Measurements from ENCODE around the gene LRP8.

The LRP8 gene

DNA sequence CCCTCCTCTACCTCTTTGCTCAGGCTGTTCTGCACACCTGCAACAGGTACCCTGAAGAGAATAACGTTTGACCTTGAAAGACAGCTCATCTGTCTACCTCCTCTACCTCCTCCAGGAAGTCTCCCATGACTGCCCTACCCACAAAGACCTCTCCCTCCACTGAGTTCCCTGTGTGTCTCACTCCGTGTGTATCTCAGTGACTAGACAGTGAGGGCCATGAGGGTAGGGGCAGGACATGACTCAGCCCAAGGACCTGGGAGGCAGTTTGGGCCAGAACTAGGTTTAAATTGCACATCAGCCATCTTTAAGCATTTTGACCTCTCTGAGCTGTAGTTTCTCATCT is 32.0 kb upstream of the LRP8 start:
- no peak for DNase-seq (ENCODE audit: low read depth in 2 of 2)

DNA sequence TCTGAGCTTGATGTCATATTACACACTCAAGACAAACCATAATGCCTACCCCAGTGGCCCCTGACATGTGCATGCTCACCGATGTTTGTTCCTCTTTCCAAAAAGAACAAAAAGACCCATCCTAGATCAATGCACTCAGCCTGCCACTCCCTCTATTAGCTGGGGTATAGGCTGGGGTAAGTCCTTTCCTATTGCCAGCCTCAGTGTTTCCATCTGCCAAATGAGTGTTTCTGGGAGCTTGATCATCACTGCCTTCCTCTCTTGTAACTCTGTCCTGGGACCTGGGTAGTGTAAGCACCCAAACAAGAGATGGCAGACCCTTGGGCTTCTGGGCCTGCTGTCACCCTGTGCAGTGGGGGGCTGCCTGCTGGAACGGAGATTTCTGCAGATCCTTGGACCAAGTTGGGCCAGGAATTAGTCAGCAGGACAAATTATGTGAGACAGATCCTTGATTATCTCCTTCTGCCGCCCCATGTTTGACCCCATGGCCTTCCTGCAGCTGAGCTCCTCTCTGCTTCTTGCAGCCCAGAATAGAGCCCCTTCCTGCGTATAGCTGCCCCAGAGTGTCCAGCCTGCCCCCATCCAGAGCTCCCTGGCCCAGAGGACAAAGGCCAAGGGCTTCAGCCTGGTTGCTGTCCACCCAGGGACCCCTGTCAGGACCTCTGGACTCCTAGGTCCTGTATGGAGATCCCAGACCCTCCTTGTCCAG is 31.5 kb upstream of the LRP8 start:
- no peak for DNase-seq (ENCODE audit: low read depth in 2 of 2)

GRCh38 chr1:53356637-53357036 is 28.8 kb upstream of the LRP8 start:
- DNase-seq (ENCODE audit: low read depth in 2 of 2): no peak

GRCh38 chr1:53354119-53354518 is 26.2 kb upstream of the LRP8 start:
- DNase-seq (ENCODE audit: low read depth in 2 of 2): no peak

GRCh38 chr1:53352561-53352960 is 24.7 kb upstream of the LRP8 start:
- no peak for DNase-seq (ENCODE audit: low read depth in 2 of 2)

DNA sequence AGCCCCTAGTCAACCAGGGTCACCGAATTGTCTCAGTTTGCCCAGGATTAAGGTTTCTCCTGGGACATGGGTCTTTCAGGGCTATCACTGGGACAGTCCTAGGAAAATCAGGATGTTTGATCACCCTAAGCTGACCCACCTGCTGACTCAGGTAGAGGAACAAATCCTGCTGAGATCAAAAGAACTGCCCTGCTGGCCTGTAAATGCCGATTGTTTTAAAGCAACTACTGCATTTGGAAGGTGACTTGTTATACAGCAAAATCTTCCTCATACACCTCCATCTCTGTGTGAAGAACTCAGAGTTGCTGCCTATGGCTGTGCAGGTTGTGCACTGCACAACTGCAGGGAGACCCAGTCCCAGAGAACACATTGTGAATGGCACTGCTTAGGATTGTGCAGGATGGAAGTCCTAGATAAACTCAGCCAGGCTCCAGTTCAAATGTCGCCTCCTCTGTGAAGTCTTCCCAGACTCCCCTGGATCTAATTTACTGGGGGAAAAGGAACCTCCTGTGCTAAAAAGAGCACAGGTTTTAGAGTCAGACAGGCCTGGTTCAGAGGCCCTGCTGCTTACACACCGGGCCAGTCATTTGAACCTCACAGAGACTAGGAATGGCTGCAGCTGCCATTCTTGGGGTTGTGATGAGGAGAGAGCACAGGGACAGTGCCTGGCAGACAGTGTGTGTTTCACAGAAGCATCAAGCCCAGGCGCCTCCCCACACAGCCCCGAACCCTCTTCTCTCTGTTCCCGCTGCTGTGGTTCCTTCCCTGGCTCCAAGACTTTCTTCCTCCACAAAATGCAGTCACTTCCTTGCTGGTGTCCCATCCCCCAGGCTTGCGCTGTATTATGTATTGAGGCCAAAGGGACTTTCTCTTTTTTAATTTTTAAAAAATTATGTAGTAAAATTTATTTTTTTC is 23.2 kb upstream of the LRP8 start:
- no peak for DNase-seq (ENCODE audit: low read depth in 2 of 2)

- no peak for DNase-seq (ENCODE audit: low read depth in 2 of 2)
Observed at GRCh38 chr1:53349968-53350852, 22.3 kb upstream of the LRP8 start.

GRCh38 chr1:53349369-53349835 is 21.5 kb upstream of the LRP8 start:
- no peak for DNase-seq (ENCODE audit: low read depth in 2 of 2)

GRCh38 chr1:53348486-53349368 is 20.9 kb upstream of the LRP8 start:
- no peak for DNase-seq (ENCODE audit: low read depth in 2 of 2)

GRCh38 chr1:53346814-53347176 is 18.9 kb upstream of the LRP8 start:
- no peak for DNase-seq (ENCODE audit: low read depth in 2 of 2)

DNA sequence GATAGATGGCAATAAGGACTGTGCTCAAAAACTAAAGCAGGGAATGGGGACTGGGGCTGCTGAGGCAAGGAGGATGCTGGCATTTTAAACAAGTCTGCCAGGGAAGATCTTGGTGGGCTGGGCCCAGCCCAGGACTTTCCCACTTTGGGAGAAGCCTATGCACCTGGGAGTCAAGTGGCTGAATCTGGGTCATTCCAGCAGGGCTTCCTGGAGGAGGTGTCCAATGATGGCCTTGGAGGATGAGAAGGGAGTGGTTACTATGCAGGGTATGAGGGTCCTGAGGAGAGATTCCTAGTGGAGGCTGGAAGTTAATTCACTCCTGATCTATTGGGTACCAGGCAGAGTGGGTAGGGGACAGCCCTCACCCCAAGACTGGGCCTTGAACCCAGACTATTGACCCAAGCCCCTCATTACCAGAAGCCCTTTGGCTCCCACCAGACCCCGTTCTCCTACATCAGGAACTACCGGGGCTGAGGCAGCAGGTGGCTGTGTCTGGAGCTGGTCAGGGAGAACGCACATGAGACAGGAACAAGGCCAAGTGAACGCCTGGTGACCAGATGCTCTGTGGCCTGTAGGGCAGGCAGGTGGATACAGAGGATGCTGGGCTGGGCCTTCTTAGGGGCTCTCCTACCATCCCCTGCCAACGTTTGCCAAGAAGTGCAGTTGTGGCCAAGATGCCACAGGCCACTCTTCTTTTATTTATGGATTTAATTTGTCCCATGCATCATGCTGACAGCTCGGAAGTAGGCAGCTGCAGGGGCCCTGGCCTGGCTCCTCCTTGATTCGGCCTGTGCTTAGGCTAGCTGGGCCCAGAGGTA is 18.3 kb upstream of the LRP8 start:
- DNase-seq (ENCODE audit: low read depth in 2 of 2): no peak

- DNase-seq (ENCODE audit: low read depth in 2 of 2): no peak
Observed at GRCh38 chr1:53344921-53345838, 17.3 kb upstream of the LRP8 start.

DNA sequence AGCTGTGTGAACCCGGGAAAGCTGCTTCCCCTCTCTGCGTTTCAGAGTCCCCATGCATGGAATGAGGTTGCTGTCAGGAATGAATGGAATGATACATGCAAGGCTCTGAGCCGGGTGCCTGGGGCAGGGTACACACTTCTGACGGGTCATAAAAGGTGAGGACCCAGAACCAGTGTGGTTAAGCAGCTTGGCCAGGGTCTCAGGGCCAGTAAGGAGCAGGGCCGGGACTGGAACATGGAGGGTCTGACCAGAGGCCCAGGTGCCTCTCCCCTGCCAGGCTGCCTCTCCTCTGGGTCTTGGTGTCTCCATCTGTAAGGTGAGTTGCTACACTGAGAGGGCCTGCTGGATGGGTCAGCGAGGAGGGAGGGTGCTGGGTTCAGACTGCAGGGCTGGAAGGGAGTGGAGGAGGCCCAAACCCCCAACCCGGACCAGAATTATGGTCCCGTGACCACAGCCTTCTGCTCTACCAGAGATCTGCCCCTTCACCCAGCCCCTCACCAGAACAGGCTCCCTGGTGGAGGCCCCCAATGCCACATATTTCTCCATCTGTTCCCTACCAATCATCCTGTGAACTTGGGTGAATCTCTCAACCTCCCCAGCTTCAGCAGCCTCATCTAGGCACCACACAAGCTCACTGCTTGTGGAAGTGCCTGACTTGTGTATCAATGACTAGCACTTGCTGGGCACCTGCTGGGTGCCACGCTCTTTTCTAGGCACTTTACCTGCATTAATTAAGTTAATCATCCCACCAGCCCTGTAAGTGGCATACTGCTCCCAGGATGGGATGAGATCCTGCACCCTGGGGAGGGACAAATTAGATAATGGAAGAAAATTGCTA is 16.2 kb upstream of the LRP8 start:
- no peak for DNase-seq (ENCODE audit: low read depth in 2 of 2)

DNA sequence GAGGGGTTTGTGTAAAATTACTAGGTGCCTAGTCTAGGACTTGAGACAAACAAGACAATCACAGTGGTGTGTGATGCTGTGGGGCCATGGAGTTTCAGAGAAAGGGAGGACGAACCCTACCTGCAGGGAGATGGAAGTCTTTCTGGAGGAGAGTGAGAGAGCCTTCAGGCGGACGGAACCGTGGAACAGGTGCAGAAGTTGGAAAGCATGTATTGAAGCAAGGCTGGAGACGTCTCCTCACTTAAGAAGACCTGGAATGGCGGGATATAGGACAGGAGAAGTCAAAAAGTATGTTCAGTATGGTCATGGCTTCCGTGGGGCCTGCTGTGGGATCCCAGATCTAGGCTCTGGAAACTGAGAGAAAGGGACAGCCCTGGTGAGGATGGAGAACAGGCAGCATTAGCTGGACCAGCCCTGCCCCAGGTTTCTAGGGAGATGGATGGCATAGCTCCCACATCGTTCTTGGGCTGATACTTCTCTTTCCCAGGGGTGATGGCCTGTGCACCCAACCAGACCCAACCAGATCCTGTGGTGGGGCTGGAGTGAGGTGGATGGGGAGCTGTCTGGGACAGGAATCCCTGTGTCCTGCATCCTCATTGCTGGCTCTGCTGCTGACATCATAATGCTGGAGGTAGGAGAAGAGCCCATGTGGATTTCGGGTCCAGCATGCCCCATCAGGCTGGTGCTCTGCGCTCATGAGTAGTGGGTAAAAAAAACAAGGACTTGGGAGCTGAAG is 15.0 kb upstream of the LRP8 start:
- DNase-seq (ENCODE audit: low read depth in 2 of 2): no peak

- no peak for DNase-seq (ENCODE audit: low read depth in 2 of 2)
Observed at GRCh38 chr1:53341961-53342707, 14.3 kb upstream of the LRP8 start.

- no peak for DNase-seq (ENCODE audit: low read depth in 2 of 2)
Observed at GRCh38 chr1:53341521-53341895, 13.6 kb upstream of the LRP8 start.
